GOT3 (cell line): Measurements from ENCODE around the gene SMO.
"Not testable (repeated sequence)": the region's sequence is repeated elsewhere in the genome, so short reads cannot be mapped to it uniquely, and the experiment has no call there.

Experiments
- DNase-seq: peaks from one replicate; lab custom pipeline; 2025; ENCODE audit warnings: mixed read lengths; lab: John Stamatoyannopoulos, UW

SMO gene

GRCh38 chr7:129169686-129170440 lies 18.6 kb upstream of the SMO start:
- DNase-seq = no peak

DNA sequence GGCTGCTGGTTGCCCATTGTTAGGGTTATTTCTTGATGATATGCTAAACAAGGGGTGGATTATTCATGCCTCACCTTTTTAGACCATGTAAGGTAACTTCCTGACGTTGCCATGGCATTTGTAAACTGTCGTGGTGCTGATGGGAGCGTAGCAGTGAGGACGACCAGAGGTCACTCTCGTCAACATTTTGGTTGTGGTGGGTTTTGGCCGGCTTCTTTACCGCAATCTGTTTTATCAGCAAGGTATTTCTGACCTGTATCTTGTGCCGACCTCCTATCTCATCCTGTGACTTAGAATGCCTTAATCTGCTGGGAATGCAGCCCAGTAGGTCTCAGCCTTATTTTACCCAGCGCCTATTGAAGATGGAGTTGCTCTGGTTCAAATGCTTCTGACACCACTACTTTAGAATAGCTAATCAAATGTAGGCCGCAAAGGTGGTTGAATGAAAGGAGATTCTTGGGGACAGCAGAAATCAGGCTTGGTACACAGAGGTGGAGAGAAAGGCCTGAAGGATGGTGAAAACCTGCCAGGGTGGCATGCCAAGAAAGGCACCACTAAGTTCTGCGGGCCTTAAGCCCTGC lies 17.9 kb upstream of the SMO start:
- no peak for DNase-seq

DNA sequence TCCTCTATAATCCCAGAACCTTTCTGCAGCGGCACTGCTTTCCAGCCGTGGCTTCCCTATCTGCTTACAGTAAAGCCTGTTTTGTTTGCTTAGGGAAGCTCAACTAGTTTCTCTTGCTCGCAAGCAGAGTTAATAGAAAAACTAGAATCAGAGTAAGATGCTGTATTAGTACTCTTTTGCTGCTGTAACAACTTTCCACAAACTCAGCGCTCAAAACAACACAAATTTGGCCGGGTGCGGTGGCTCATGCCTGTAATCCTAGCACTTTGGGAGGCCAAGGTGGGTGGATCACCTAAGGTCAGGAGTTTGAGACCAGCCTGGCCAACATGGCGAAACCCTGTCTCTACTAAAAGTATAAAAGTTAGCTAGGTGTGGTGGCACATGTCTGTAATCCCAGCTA lies 14.6 kb upstream of the SMO start:
- not testable (repeated sequence) for DNase-seq

- no peak for DNase-seq
Measured at GRCh38 chr7:129176916-129177710, 11.3 kb upstream of the SMO start.

DNA sequence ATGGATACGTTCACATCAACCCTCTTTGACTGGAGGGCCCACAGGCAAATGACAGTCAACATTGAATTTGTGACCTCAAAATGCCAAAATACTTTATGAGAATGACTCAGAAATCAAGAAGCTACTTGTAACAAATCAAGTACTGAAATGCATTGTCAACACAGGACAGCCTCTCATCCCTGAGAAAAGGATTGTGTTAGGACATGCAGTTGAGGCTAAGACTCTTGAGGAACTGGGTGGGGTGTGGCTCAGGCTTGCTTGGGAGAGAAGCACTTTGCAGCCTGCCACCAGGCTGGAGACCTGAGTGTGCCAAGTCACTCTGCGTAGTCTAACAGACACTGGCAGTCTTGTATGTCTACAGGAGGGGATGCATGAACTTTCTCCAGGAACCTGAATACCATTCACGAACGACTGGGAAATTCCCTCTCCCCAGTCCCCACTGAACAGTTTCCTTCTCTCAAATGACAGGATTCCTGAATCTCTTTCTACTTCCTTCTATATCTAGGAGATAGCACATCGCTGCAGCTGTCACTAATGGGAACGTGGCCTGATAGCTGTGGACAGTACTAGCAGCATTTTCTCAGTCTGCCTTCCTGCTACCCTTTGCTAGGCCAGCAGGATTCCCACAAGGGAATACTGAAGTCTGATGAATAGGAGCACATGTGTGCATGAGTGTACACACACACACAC lies 3.3 kb upstream of the SMO start:
- no peak for DNase-seq

GRCh38 chr7:129186749-129187260 lies 1.6 kb upstream of the SMO start:
- no peak for DNase-seq

DNA sequence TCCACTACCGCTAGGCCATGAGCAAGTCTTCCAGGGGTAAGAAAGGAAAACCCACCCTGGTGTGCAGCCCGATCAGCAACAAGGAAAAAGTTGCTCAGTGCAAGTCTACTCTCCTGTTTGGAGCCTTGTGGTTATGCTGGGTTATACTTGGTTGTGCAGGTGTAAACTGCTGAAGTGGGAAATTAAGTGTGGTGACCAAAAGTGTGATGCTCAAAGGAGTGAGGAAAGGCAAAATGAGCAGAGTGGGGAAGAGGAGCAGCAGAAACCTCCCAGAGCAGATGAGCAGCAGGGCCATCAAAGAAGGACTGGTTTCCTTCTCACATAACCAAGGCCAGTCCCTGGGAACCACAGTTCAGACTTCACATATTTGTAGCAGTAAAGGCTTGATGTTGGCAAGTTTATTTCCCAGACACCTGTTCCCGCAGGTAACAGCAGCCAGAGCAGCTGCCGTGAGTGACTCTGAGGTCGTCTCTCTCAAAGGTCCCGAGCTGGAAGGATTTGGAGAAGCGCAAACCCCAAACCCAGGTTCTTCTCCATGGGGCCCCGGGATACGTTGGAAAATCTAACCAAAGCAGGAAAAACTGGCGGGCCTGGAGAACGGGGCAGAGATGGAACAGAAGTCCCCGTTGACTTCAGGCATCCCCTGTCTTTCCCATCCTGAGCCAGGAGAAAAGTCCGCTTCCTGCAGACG lies 607 bp upstream of the SMO start:
- no peak for DNase-seq

- no peak for DNase-seq
Measured at GRCh38 chr7:129188892-129189660, 643 bp downstream of the SMO start.

DNA sequence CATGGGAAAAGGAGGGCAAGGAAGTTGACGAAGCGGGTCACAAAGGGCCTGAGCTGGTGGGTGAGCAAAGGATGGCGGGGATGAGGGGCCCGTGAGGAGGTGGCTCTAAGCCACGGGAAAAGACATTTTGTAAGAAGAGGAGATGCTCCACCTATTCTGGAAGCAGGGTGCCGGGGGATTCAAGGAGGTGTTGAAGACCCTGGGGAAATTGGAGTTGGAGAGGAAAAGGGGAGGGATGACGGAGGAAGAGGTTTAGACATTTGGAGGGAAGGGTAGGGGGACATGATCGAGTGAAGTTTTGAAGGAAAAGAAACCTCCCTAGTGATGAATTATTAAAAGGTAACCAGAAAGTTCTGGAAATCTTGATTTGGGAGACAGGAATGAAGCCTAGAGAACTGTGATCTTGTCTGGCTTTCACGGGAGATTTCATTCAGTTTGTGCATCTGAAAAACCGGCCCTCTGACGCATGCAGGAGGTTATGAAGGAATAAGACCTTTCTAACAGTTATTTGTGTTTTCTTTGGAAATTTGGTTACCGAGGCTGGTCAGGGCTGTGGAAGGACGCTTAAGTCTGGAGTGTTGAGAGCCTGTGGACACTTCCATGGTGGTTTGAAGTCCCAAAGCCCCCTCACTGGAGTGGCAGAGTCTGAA lies 1.4 kb downstream of the SMO start:
- no peak for DNase-seq

GRCh38 chr7:129191272-129191671 lies 2.8 kb downstream of the SMO start:
- no peak for DNase-seq

DNA sequence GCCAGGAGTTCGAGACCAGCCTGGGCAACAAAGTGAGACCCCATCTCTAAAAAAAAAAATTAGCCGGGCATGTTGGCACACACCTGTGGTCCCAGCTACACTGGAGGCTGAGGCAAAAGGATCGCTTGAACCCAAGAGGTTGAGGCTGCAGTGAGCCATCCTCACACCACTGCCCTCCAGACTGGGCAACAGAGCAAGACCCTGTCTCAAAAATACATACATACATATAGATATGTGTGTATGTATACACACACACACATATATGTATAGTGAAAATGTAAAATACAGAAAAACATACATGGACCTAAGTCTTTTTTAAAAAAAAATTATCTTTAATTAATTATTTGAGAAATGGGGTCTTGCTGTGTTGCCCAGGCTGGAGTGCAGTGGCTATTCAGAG lies 5.5 kb downstream of the SMO start:
- DNase-seq = no peak

- DNase-seq = no peak
Measured at GRCh38 chr7:129197771-129198170, 9.3 kb downstream of the SMO start.

DNA sequence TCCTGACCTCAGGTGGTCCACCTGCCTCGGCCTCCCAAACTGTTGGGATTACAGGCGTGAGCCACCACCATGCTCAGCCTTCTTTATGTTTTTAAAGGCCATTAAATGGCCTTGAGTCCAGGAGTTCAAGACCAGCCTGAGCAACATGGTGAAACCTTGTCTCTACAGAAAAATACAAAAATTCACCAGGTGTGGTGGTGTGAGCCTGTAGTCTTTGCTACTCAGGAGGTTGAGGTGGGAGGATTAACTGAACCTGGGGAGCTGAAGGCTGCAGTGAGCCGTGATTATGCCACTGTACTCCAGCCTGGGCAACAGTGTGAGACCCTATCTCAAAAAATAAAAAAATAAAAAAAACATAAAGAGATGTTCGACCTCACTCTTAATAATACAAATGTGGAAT lies 11.0 kb downstream of the SMO start:
- no peak for DNase-seq

- no peak for DNase-seq
Measured at GRCh38 chr7:129202058-129202777, 13.8 kb downstream of the SMO start.

DNA sequence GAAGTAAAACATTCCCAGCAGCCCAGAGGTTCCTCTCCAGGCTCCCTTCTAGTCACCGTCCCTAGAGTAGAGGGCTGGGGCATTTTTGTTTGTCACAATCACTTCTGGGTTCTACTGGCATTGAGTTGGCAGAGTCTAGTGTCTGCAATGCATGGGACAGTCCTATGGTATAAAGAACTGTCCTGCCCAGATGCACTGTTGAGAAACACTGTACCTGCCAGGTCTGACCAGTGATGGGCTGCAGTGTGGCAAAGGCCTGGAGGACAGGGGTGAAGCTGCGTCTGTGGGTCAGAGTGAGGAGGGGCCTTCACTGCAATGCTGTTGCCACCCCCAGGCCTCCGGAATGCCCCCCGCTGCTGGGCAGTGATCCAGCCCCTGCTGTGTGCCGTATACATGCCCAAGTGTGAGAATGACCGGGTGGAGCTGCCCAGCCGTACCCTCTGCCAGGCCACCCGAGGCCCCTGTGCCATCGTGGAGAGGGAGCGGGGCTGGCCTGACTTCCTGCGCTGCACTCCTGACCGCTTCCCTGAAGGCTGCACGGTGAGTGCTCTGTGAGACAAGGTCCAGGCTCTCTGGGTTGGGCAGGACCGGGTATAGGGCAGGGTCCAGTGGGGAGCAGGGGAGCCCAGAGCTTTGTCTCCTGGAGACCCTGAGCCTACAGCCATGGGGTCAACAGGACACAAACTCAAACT lies 14.8 kb downstream of the SMO start:
- DNase-seq = no peak

GRCh38 chr7:129205126-129205818 lies 16.8 kb downstream of the SMO start:
- DNase-seq = no peak

GRCh38 chr7:129205987-129206785 lies 17.8 kb downstream of the SMO start:
- no peak for DNase-seq

DNA sequence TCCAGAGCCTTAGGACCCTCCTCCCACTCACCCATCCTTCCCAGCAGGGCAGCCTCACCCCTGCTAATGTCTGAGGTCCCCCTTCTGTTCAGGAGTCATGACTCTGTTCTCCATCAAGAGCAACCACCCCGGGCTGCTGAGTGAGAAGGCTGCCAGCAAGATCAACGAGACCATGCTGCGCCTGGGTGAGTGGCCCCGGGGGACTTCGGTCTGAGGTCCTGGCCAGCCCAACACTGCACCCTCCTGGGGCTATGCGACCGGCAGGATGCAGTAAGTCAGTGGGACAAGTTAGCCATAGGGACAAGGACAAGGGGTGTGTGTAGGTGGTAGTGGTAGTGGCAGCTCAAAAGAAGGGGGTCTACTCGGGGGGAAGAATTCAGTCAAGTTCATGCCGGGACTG lies 20.2 kb downstream of the SMO start:
- DNase-seq = no peak
